Measurements from ENCODE around the gene NAA38. TPM values are rescaled to one million over a fixed set of nuclear protein-coding genes. Genes with fewer than 3 reads are reported as not detected.

NAA38 gene
- polyA plus RNA-seq, 1 donor (not counting 4 experiments of a cell fraction or from before 2014, with no cell fraction given), result 70.9 TPM

- peak overlapping the region in 1 of 3 experiments; percentile 56 for H3K4me3 ChIP-seq (ENCODE audit: control insufficient read depth in 2 of 3, extremely low read depth in 1 of 3, insufficient read depth in 2 of 3, low read depth in 1 of 3, low read length in 3 of 3)
- no peaks in the 10 kb centered on the region for H3K9me1 ChIP-seq (ENCODE audit: control insufficient read depth, extremely low read depth, insufficient read depth, low read length)
- H3K9me3 ChIP-seq (ENCODE audit: control insufficient read depth, low read depth, low read length), result no peaks in the 10 kb centered on the region
- H3K36me3 ChIP-seq (ENCODE audit: control insufficient read depth in 2 of 2, extremely low read depth in 1 of 2, insufficient read depth in 2 of 2, low read length in 2 of 2), result peaks cover 5 to 8% of the 10 kb centered on the region in 2 experiments
- no peaks in the 10 kb centered on the region for H3K27me3 ChIP-seq (ENCODE audit: control insufficient read depth, extremely low read depth, insufficient read depth, low read length)
- peak overlapping the region; percentile 69 for H3K9ac ChIP-seq (ENCODE audit: control insufficient read depth, extremely low read depth, insufficient read depth, low read length)
- dilution Hi-C loops (cut with MboI; ENCODE audit: extremely low pct_ligation_motif_present, low sequenced_read_pairs), result no loop called here
- peak overlapping the region; percentile 73 for H3K27ac ChIP-seq (ENCODE audit: control insufficient read depth, insufficient read depth, low read length)
- no peak overlapping the region for H2AFZ ChIP-seq (ENCODE audit: control insufficient read depth, low read length)
- TF ChIP-seq EZH2 (IDR thresholded peaks at IDR 0.05; ENCODE audit: low read length) (no peak), CTCF (optimal IDR thresholded peaks at IDR 0.05 in 1 of 3, IDR thresholded peaks at IDR 0.05 in 1 of 3, conservative IDR thresholded peaks at IDR 0.05 in 1 of 3; ENCODE audit: extremely low read depth in 1 of 3, insufficient read depth in 2 of 3, low read length in 3 of 3) (no peak)
- DNase-seq (ENCODE audit: low read depth, low spot score), result no peak
- H3K4me1 ChIP-seq (ENCODE audit: control insufficient read depth, extremely low read depth, insufficient read depth, low read length), result peaks cover 47% of the 10 kb centered on the region
- peak overlapping the region; percentile 68 for H3K4me2 ChIP-seq (ENCODE audit: control insufficient read depth, extremely low read depth, insufficient read depth, low read depth, low read length)
- peaks cover 10% of the 10 kb centered on the region for H3K79me2 ChIP-seq (ENCODE audit: control insufficient read depth, insufficient read depth, low read length)
- peak; percentile 17 for FAIRE-seq
- H4K20me1 ChIP-seq (ENCODE audit: control insufficient read depth, extremely low read depth, insufficient read depth, low read length), result no peaks in the 10 kb centered on the region
Measured at GRCh38 chr17:7839190-7839875, 18.0 kb downstream of the NAA38 start.

- Histone ChIP-seq H3K9ac (ENCODE audit: control insufficient read depth, extremely low read depth, insufficient read depth, low read length) (peak overlapping the region; percentile 69), H3K27me3 (ENCODE audit: control insufficient read depth, extremely low read depth, insufficient read depth, low read length) (no peaks in the 10 kb centered on the region), H2AFZ (ENCODE audit: control insufficient read depth, low read length) (no peak overlapping the region), H3K9me3 (ENCODE audit: control insufficient read depth, low read depth, low read length) (no peaks in the 10 kb centered on the region), H3K9me1 (ENCODE audit: control insufficient read depth, extremely low read depth, insufficient read depth, low read length) (no peaks in the 10 kb centered on the region), H3K79me2 (ENCODE audit: control insufficient read depth, insufficient read depth, low read length) (peaks cover 7% of the 10 kb centered on the region), H3K4me2 (ENCODE audit: control insufficient read depth, extremely low read depth, insufficient read depth, low read depth, low read length) (peak overlapping the region; percentile 85), H3K36me3 (ENCODE audit: control insufficient read depth in 2 of 2, extremely low read depth in 1 of 2, insufficient read depth in 2 of 2, low read length in 2 of 2) (peaks cover 5 to 8% of the 10 kb centered on the region in 2 experiments), H3K27ac (ENCODE audit: control insufficient read depth, insufficient read depth, low read length) (peak overlapping the region; percentile 93), H3K4me1 (ENCODE audit: control insufficient read depth, extremely low read depth, insufficient read depth, low read length) (peaks cover 50% of the 10 kb centered on the region), H3K4me3 (ENCODE audit: control insufficient read depth in 2 of 3, extremely low read depth in 1 of 3, insufficient read depth in 2 of 3, low read depth in 1 of 3, low read length in 3 of 3) (peak overlapping the region; percentile 19 to 56 (median 36)), H4K20me1 (ENCODE audit: control insufficient read depth, extremely low read depth, insufficient read depth, low read length) (no peaks in the 10 kb centered on the region)
- TF ChIP-seq CTCF (optimal IDR thresholded peaks at IDR 0.05 in 1 of 3, IDR thresholded peaks at IDR 0.05 in 1 of 3, conservative IDR thresholded peaks at IDR 0.05 in 1 of 3; ENCODE audit: extremely low read depth in 1 of 3, insufficient read depth in 2 of 3, low read length in 3 of 3), result no peak
- TF ChIP-seq EZH2 (IDR thresholded peaks at IDR 0.05; ENCODE audit: low read length), result no peak
- DNase-seq (ENCODE audit: low read depth, low spot score) (no peak), FAIRE-seq (no peak)
- dilution Hi-C loops (cut with MboI; ENCODE audit: extremely low pct_ligation_motif_present, low sequenced_read_pairs), result no loop called here
Measured at GRCh38 chr17:7838090-7839075, 19.0 kb downstream of the NAA38 start.
